ENCODE measurements around the gene RAB30.

Gene RAB30

GRCh38 chr11:83071567-83072349, at the start of gene RAB30:
TSS of gene RAB30 (minus strand) at chr11:83071897. CDS start at chr11:82997316, 74,581 bp downstream.
- peak; percentile 58 for DNase-seq (ENCODE audit: low read depth)

GRCh38 chr11:83120327-83120726, 48.6 kb upstream of the RAB30 start:
- DNase-seq (ENCODE audit: low read depth): no peak

GRCh38 chr11:83119216-83119615, 47.5 kb upstream of the RAB30 start:
- no peak for DNase-seq (ENCODE audit: low read depth)

GRCh38 chr11:83118814-83119213, 47.1 kb upstream of the RAB30 start:
- DNase-seq (ENCODE audit: low read depth): no peak

GRCh38 chr11:83116015-83116641, 44.4 kb upstream of the RAB30 start:
- DNase-seq (ENCODE audit: low read depth): no peak

GRCh38 chr11:83115551-83115950, 43.9 kb upstream of the RAB30 start:
- no peak for DNase-seq (ENCODE audit: low read depth)

GRCh38 chr11:83115026-83115425, 43.3 kb upstream of the RAB30 start:
- DNase-seq (ENCODE audit: low read depth): no peak

- DNase-seq (ENCODE audit: low read depth): no peak
Observed at GRCh38 chr11:83112886-83113285, 41.2 kb upstream of the RAB30 start.

- DNase-seq (ENCODE audit: low read depth): no peak
Observed at GRCh38 chr11:83105168-83105567, 33.5 kb upstream of the RAB30 start.

GRCh38 chr11:83102834-83103233, 31.1 kb upstream of the RAB30 start:
- DNase-seq (ENCODE audit: low read depth): no peak

GRCh38 chr11:83097429-83098075, 25.9 kb upstream of the RAB30 start:
- DNase-seq (ENCODE audit: low read depth): no peak

- no peak for DNase-seq (ENCODE audit: low read depth)
Observed at GRCh38 chr11:83093634-83094033, 21.9 kb upstream of the RAB30 start.

- DNase-seq (ENCODE audit: low read depth): no peak
Observed at GRCh38 chr11:83092488-83093384, 21.0 kb upstream of the RAB30 start.

GRCh38 chr11:83088965-83089364, 17.3 kb upstream of the RAB30 start:
- DNase-seq (ENCODE audit: low read depth): no peak

- no peak for DNase-seq (ENCODE audit: low read depth)
Observed at GRCh38 chr11:83087035-83087434, 15.3 kb upstream of the RAB30 start.

GRCh38 chr11:83079820-83080219, 8.1 kb upstream of the RAB30 start:
- no peak for DNase-seq (ENCODE audit: low read depth)

GRCh38 chr11:83078269-83078668, 6.6 kb upstream of the RAB30 start:
- DNase-seq (ENCODE audit: low read depth): no peak

GRCh38 chr11:83073884-83074283, 2.2 kb upstream of the RAB30 start:
- DNase-seq (ENCODE audit: low read depth): no peak

- DNase-seq (ENCODE audit: low read depth): no peak
Observed at GRCh38 chr11:83073258-83073657, 1.6 kb upstream of the RAB30 start.

- DNase-seq (ENCODE audit: low read depth): no peak
Observed at GRCh38 chr11:83072350-83073242, 899 bp upstream of the RAB30 start.

Measured in stimulated activated CD8-positive, alpha-beta memory T cell treated with anti-CD3 and anti-CD28 coated beads, Interleukin-15, amount 100 ng/mL, for 24 hours (primary cell).